Gastroesophageal sphincter (tissue), 3 donors: ENCODE data around the gene FAM78A.

Source experiments
- EP300 ChIP-seq: sonication (generic); formaldehyde crosslinking; IDR thresholded peaks from one replicate; pipeline ENCODE4 v1.6.1; 2017; ENCODE audit warnings: antibody characterized with exemption, mild to moderate bottlenecking
- POLR2A ChIP-seq, 2 donors: fragments of 450-650 bp; IDR thresholded peaks; one replicate each; pipeline ENCODE4 v1.6.1; 2017; ENCODE audit warnings: antibody characterized with exemption in 2 of 2, mild to moderate bottlenecking in 2 of 2, moderate library complexity in 1 of 2
- POLR2AphosphoS5 ChIP-seq: sonication (generic); formaldehyde crosslinking; IDR thresholded peaks from one replicate; pipeline ENCODE4 v1.6.1; 2017; ENCODE audit warnings: antibody characterized with exemption
- TF ChIP-seq, protein P1 (sequence below), 4 experiments: fragments of 200-600 bp in 2 of 4; fragments of 450-650 bp in 2 of 4; sonication (generic) in 1 of 4; IDR thresholded peaks; one replicate each; pipeline ENCODE4 v1.5.1; 2017 to 2019; ENCODE audit warnings: antibody characterized with exemption in 4 of 4, mild to moderate bottlenecking in 2 of 4, moderate library complexity in 2 of 4

DNA sequence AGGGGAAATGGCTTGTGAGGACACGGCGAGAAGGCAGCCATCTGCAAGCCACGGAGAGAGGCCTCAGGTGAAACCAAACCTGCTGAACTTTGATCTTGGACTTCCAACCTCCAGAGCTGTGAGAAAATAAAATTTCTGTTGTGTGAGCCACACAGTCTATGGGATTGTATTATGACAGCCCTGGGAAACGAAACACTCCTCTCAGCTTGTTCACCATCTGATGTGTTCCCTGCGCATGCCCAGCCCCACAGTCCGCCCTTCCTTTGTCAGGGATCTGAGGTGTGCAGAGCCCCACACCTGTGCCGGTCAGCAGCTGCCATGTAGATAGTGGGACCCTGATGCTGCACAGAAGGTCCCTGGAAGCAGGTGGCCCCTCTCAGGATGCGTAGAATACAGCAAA, 47.3 kb upstream of the FAM78A start:
- TF ChIP-seq, protein P1, sequence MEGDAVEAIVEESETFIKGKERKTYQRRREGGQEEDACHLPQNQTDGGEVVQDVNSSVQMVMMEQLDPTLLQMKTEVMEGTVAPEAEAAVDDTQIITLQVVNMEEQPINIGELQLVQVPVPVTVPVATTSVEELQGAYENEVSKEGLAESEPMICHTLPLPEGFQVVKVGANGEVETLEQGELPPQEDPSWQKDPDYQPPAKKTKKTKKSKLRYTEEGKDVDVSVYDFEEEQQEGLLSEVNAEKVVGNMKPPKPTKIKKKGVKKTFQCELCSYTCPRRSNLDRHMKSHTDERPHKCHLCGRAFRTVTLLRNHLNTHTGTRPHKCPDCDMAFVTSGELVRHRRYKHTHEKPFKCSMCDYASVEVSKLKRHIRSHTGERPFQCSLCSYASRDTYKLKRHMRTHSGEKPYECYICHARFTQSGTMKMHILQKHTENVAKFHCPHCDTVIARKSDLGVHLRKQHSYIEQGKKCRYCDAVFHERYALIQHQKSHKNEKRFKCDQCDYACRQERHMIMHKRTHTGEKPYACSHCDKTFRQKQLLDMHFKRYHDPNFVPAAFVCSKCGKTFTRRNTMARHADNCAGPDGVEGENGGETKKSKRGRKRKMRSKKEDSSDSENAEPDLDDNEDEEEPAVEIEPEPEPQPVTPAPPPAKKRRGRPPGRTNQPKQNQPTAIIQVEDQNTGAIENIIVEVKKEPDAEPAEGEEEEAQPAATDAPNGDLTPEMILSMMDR (IDR thresholded peaks at IDR 0.05), result no peak
- TF ChIP-seq POLR2AphosphoS5 (no peak), EP300 (no peak), POLR2A (IDR thresholded peaks at IDR 0.05) (no peak)
